ENCODE data around the gene CENPP.

CENPP gene

DNA sequence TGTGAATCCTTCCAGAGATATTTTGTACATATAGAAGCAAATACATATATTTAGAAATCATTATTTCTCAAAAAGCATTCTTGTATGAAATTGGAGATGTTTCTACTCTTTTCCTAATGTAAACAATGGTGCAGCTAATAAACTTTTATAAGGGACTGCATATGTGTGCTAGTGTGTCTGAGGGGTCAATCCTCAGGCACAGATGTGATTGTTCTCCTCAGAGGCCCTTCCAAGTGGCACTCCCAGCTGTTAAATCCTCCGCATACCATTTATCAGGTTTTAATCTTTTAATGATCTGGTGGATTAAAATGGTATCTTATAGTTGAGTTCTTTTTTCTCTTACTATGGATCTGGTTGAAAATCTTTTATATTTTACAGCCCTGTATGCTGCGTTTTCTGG lies 104.1 kb downstream of the CENPP start:
- no peak for DNase-seq

- no peak for DNase-seq
These were observed 106.6 kb downstream of the CENPP start for GRCh38 chr9:92432350-92432749.

DNA sequence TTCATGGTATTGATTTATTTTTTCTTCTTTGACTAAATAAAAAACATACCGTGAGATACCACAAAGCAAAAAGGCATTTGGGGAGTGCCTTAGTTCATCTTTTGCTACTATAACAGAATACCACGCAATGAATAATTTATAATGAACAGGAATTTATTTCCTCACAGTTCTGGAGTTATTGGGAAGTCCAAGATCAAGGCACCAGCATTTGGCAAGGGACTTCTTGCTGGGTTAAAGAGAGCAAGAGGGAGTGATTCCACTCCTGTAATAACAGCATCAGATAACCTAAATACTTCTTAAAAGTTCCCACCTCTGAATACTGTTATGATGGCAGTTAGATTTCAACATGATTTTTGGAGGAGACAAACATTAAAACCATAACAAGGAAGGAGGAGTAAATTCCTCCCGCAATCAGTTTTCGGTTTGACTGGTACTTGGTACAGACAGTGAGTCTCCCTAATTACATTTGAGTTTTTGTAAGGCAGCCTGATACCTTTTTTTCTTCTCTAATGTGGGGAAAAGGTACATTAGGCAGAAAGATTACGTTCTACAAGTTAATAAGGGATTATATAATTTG lies 107.3 kb downstream of the CENPP start:
- DNase-seq: no peak

- DNase-seq: no peak
These were observed 109.5 kb downstream of the CENPP start for GRCh38 chr9:92435263-92435662.

DNA sequence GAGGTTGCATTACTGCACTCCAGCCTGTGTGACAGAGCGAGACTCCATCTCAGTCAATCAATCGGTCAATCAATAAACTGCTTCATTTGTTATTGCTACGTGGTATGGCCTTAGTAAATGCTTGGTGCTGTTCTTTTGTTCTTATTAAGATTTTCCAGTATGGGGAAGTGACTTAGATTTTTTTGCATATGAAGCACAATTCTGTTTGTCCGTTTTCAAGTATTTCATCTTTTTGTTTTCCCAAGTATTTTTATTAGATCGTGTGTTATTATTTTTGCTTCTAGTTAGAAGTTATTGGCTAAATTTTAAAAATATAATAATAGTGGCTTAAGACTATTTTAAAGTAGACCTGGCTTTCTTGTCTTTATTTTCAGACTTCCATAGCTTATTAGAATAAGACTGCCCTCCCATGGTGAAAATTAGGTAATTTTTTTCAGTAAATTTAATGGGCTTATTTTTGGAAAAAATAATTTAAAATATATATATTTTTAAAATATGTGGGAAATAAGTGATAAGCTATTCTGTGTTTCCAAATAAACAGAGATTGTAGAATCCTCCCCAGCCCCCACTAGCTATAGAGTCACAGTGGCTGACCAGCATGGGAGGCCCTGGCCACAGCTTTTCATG lies 113.3 kb downstream of the CENPP start:
- no peak for DNase-seq

GRCh38 chr9:92439921-92440750 lies 114.4 kb downstream of the CENPP start:
- DNase-seq: no peak

DNA sequence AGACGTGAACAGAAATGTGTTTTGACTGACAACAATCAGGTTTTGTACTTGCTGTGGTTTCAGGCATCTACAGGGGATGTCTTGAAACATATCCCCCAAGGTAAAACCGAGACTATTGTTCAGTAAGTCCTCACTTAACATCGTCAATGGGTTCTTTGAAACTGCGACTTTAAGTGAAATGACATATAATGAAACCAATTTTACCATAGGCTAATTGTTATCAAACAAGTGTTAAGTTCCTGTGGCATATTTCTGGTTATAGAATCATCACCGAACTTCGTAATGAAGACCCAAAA lies 114.9 kb downstream of the CENPP start:
- DNase-seq: no peak

GRCh38 chr9:92444841-92445240 lies 119.1 kb downstream of the CENPP start:
- DNase-seq: no peak

- no peak for DNase-seq
These were observed 120.8 kb downstream of the CENPP start for GRCh38 chr9:92446536-92446935.

GRCh38 chr9:92455217-92455616 lies 129.5 kb downstream of the CENPP start:
- DNase-seq: no peak

DNA sequence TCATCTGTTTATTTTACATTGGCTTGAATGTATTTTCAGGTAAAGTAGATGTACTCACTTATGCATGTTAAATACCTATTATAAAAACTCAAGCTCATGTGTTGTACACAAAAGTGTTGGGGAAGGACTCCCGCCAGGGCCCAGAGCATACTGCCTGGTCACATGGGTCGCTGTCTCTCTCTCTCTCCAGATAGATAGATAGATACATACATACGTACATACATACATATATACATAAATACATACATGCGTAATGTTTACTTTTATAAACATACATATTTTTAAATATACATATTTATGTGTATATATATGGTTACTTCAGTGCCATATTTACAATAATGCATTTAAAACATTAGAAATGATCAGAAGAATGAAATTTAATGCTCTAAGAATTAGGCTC lies 131.8 kb downstream of the CENPP start:
- no peak for DNase-seq

GRCh38 chr9:92463387-92463786 lies 137.6 kb downstream of the CENPP start:
- DNase-seq: no peak

GRCh38 chr9:92463984-92464383 lies 138.2 kb downstream of the CENPP start:
- no peak for DNase-seq

DNA sequence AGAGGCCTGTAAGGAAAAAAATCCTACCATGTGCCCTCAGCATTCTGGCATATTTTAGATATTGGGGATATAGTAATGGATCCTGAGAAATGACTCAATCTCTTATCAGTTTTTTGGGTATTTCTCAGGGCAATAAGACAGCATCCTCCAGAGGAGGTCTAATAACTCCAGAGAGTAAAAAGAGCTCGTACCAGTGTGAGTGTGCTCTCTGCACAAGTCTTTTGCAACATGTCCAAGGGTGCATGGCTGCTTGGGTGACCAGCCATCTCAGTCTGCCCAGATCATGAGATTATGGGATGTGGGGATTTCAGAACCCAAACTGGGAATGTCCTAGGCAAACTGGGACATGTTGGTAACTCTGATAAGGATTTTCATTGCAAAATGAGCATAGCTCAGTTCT lies 141.3 kb downstream of the CENPP start:
- no peak for DNase-seq

DNA sequence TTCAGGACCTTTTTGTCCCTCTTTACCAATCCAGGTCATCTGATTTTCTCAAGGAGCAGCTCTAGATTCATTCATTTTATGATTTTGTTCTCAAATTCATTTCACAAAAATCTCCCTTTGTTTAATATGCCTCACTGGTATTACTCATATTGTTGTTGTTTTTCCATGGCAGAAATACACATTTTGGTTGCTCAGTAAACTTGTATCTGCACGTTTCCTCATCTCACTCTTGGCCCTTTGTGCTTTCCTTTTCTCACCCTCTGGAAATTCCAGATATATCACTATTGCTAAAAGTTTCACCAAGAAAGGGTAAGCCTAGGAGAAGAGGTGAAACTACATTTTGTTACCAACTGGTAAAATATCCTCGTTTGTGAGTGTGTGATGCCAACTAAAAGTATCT lies 141.8 kb downstream of the CENPP start:
- DNase-seq: no peak

- DNase-seq: no peak
These were observed 142.5 kb downstream of the CENPP start for GRCh38 chr9:92468206-92468605.

DNA sequence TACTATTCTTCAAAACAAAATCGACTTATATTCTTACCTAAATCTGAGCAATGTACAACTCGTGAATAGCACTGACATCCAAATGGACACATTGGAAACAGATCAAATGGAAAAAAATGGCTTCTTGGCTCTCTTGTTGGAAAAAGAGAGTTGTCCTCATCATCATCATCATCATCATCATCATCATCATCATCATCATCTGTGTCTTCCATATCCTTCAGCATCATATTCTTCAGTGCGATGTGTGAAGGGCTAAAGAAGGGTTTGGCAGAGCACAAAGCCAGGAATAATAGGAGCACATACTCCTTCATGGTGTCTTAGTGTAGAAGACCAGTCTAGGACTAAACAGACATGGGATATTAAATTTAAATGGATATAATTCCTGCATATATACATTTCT lies 148.8 kb downstream of the CENPP start:
- DNase-seq: no peak

GRCh38 chr9:92476962-92477361 lies 151.2 kb downstream of the CENPP start:
- DNase-seq: no peak

DNA sequence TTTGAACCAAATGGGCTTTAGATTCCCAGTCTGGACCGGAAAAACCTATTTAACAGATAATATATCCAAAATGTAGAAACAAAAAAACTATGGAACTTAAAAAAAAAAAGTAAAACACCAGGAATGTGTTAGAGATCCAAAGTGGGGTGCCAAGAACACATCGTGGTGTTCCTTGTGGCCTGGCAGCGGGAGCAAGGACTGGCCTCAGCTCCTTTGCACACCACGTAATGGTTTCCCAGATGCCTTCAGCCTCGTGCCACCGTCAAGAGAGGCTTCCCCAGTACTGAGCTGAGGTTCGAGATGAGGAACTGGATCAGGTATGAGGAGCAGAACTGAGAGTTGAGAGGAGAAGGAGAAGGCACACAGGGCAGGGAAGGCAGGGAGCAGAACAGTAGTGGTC lies 153.0 kb downstream of the CENPP start:
- DNase-seq: no peak

- no peak for DNase-seq
These were observed 153.6 kb downstream of the CENPP start for GRCh38 chr9:92479346-92479745.

DNA sequence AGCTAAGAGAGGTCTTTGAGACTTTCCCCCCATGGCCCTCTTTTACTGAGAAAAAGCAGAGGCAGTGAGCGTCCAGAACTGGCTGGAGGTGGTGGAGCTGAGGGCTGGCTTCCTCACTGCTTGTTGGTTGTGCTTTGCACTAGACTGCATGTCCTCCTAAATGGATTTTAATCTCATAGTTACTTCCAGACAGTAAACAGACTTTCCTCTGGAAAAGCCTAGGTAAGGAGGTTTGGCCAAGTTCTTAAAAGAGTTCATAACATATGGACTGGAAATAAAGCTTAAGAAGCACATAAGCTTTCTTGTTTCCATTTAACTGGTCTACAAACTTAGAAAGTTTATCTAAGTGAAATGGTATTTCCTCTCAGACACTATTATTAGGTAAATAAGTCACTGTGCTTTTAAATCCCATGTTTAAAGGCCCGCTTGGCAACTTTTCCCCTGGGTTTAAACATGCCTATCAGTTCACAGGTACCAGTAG lies 154.6 kb downstream of the CENPP start:
- no peak for DNase-seq

- no peak for DNase-seq
These were observed 155.4 kb downstream of the CENPP start for GRCh38 chr9:92480986-92481633.

DNA sequence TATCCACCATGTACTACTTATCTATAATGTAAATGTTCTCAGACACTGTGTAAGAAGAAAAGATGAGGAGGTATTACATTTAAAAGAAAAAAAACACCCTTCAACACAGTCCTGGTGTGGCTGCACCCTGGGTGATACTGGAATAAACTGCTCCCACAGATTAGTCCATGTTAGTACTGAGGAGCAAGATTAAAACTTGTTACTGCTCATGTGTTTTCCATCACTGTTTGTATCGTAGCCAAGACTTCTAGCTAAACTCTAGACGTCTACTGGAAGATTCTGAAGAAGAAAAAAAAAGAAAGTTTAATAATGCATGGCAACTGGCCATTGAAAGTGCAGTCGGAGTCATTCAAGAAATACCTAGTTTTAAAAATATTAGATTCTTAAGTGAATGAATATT lies 156.6 kb downstream of the CENPP start, which contains the start of gene ASPN:
Gene ASPN (minus strand): TSS at position 178 of the 400 bp plus-strand sequence.
- no peak for DNase-seq

- no peak for DNase-seq
These were observed 157.1 kb downstream of the CENPP start for GRCh38 chr9:92482805-92483204.

Measured in NCI-H446 (cell line).